Measurements from ENCODE around the gene LPP. TPM values are rescaled to one million over a fixed set of nuclear protein-coding genes. Genes with fewer than 3 reads are reported as not detected.

LPP gene
- total RNA-seq, 1 donor from 2014 or later: 14.2 TPM

GRCh38 chr3:188661806-188662205 lies 507.8 kb downstream of the LPP start:
- no peak overlapping the region for H3K4me3 ChIP-seq (ENCODE audit: low read depth, low read length)
- H3K27me3 ChIP-seq (ENCODE audit: control insufficient read depth, insufficient read depth, low read length): no peaks in the 10 kb centered on the region
- no peak for TF ChIP-seq CTCF (IDR thresholded peaks at IDR 0.05; ENCODE audit: insufficient read depth, low read length, severe bottlenecking)
- DNase-seq (ENCODE audit: low read depth) (no peak), FAIRE-seq (no peak)
- no peaks in the 10 kb centered on the region for H3K36me3 ChIP-seq (ENCODE audit: control insufficient read depth, insufficient read depth, low read length)

- FAIRE-seq (no peak), DNase-seq (ENCODE audit: low read depth) (no peak)
- Histone ChIP-seq H3K4me3 (ENCODE audit: low read depth, low read length) (no peak overlapping the region), H3K36me3 (ENCODE audit: control insufficient read depth, insufficient read depth, low read length) (no peaks in the 10 kb centered on the region), H3K27me3 (ENCODE audit: control insufficient read depth, insufficient read depth, low read length) (no peaks in the 10 kb centered on the region)
- no peak for TF ChIP-seq CTCF (IDR thresholded peaks at IDR 0.05; ENCODE audit: insufficient read depth, low read length, severe bottlenecking)
Measured at GRCh38 chr3:188662214-188662613, 508.3 kb downstream of the LPP start.

GRCh38 chr3:188662795-188663194 lies 508.8 kb downstream of the LPP start:
- H3K36me3 ChIP-seq (ENCODE audit: control insufficient read depth, insufficient read depth, low read length): no peaks in the 10 kb centered on the region
- H3K27me3 ChIP-seq (ENCODE audit: control insufficient read depth, insufficient read depth, low read length): no peaks in the 10 kb centered on the region
- no peak for TF ChIP-seq CTCF (IDR thresholded peaks at IDR 0.05; ENCODE audit: insufficient read depth, low read length, severe bottlenecking)
- no peak overlapping the region for H3K4me3 ChIP-seq (ENCODE audit: low read depth, low read length)
- FAIRE-seq: no peak
- no peak for DNase-seq (ENCODE audit: low read depth)

- Histone ChIP-seq H3K27me3 (ENCODE audit: control insufficient read depth, insufficient read depth, low read length) (no peaks in the 10 kb centered on the region), H3K36me3 (ENCODE audit: control insufficient read depth, insufficient read depth, low read length) (no peaks in the 10 kb centered on the region), H3K4me3 (ENCODE audit: low read depth, low read length) (no peak overlapping the region)
- no peak for FAIRE-seq
- DNase-seq (ENCODE audit: low read depth): no peak
- no peak for TF ChIP-seq CTCF (IDR thresholded peaks at IDR 0.05; ENCODE audit: insufficient read depth, low read length, severe bottlenecking)
Measured at GRCh38 chr3:188663839-188664238, 509.9 kb downstream of the LPP start.

- FAIRE-seq (no peak), DNase-seq (ENCODE audit: low read depth) (peak; percentile 37)
- Histone ChIP-seq H3K4me3 (ENCODE audit: low read depth, low read length) (no peak overlapping the region), H3K36me3 (ENCODE audit: control insufficient read depth, insufficient read depth, low read length) (no peaks in the 10 kb centered on the region), H3K27me3 (ENCODE audit: control insufficient read depth, insufficient read depth, low read length) (no peaks in the 10 kb centered on the region)
- peak; percentile 38 for TF ChIP-seq CTCF (IDR thresholded peaks at IDR 0.05; ENCODE audit: insufficient read depth, low read length, severe bottlenecking)
Measured at GRCh38 chr3:188664795-188665194, 510.8 kb downstream of the LPP start.

- FAIRE-seq (no peak), DNase-seq (ENCODE audit: low read depth) (no peak)
- Histone ChIP-seq H3K36me3 (ENCODE audit: control insufficient read depth, insufficient read depth, low read length) (no peaks in the 10 kb centered on the region), H3K4me3 (ENCODE audit: low read depth, low read length) (no peak overlapping the region), H3K27me3 (ENCODE audit: control insufficient read depth, insufficient read depth, low read length) (no peaks in the 10 kb centered on the region)
- TF ChIP-seq CTCF (IDR thresholded peaks at IDR 0.05; ENCODE audit: insufficient read depth, low read length, severe bottlenecking): no peak
Measured at GRCh38 chr3:188667926-188668325, 514.0 kb downstream of the LPP start.
